ENCODE measurements around the gene CAPRIN2.

The CAPRIN2 gene, protein sequence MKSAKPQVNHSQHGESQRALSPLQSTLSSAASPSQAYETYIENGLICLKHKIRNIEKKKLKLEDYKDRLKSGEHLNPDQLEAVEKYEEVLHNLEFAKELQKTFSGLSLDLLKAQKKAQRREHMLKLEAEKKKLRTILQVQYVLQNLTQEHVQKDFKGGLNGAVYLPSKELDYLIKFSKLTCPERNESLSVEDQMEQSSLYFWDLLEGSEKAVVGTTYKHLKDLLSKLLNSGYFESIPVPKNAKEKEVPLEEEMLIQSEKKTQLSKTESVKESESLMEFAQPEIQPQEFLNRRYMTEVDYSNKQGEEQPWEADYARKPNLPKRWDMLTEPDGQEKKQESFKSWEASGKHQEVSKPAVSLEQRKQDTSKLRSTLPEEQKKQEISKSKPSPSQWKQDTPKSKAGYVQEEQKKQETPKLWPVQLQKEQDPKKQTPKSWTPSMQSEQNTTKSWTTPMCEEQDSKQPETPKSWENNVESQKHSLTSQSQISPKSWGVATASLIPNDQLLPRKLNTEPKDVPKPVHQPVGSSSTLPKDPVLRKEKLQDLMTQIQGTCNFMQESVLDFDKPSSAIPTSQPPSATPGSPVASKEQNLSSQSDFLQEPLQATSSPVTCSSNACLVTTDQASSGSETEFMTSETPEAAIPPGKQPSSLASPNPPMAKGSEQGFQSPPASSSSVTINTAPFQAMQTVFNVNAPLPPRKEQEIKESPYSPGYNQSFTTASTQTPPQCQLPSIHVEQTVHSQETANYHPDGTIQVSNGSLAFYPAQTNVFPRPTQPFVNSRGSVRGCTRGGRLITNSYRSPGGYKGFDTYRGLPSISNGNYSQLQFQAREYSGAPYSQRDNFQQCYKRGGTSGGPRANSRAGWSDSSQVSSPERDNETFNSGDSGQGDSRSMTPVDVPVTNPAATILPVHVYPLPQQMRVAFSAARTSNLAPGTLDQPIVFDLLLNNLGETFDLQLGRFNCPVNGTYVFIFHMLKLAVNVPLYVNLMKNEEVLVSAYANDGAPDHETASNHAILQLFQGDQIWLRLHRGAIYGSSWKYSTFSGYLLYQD

DNA sequence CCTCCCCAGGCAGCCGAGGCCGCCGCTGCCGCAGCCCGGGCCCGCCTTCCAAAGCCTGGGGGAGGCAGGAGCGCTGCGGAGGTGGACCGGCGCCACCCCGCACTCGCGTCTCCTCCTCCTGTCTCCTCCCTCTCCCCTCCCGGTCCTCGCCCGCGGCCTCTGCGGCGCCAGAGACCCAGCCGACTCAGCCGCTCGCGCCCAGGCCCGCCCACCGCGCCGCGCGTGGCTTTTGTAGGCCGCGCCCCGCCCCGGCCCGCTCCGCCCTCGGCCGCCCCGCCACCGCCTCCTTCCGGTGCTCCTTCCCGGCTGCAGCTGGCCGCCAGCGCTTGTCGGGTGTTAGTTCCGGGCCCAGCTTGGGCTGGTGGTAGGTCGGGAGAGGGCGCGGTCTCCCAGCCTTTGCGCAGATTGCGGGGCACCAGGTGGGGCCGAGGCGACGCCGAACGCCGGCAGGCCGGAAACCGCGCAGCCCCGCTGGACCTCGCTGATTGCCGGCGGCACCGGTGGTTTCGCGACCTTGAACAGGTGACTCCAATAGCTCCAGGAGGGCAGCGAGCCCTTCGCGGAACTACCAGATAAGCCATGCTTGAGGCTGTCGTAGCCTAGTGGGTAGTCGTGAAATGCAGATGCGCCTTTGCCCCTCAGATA, at the start of gene CAPRIN2:
Gene CAPRIN2 (minus strand): TSS at position 202 of the 645 bp plus-strand sequence. CDS start 1,431 bp downstream, outside the sequence.
- in situ Hi-C loops (cut with MboI; ENCODE audit: low sequenced_read_pairs), result no loop called here

DNA sequence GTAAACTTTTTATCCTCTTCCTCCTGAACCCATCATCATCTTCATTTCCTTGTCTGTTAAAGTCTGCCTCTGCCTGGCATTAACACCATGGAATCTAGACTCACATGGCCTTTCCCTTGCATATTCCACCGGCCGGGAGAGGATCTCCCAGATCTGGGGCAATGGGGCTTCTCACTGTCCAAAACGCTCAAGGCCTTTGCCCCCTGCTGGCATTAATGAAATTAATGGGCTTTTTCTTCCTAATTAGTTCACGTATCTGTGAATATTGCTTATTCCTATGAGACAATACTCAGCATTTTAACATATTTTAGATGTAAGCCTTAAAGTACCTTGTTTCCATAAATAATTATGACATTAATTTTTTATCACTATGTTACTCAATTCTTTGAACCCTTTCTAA, 42.9 kb upstream of the CAPRIN2 start:
- in situ Hi-C loops (cut with MboI; ENCODE audit: low sequenced_read_pairs), result no loop called here

DNA sequence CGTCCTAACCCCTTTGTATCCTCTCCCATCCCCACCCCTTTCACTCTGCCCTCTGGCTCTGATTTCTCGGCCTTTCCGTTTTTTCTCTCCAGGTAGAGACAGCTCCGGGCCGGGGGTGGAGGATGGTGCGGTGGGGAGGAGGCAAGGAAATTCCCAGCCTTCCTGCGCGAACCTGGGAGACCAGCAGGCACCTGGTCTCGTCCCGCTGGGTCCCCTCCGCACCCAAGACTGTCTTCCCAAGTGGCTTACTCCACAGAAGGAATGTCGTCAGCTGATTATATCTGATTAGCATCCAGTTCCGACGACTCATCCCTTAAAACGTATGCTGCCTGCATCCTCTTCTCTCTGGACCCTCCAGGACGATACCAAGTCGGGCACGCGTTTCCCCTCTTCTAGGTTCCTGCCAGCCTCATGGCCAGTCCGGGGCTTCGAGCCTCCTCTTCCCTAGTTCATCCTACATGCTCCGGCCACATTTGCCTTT, 42.2 kb upstream of the CAPRIN2 start:
- in situ Hi-C loops (cut with MboI; ENCODE audit: low sequenced_read_pairs), result no loop called here

DNA sequence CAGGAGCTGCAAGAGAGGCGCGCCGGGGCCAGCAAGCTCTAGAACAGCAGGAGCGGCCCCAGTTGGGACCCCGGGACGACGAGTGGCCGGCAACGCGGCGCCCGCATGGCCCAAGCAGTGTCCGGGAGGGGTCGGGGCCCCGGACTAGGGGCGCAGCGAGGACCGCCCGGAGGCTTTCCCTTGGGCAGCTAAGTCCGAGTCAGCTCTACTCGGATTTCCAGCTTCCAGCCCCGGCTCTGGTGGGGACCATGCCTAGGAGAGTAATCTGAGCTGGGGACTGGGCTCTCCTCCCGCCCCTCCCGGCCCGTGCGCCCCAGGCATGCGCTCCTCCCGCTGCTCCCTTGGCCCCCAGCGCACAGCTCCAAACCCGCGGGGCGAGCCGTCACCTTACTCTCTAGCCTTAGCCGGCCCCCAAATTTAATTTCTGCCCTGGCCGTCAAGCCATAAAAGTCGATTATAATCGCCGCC, 41.6 kb upstream of the CAPRIN2 start:
- in situ Hi-C loops (cut with MboI; ENCODE audit: low sequenced_read_pairs), result no loop called here

DNA sequence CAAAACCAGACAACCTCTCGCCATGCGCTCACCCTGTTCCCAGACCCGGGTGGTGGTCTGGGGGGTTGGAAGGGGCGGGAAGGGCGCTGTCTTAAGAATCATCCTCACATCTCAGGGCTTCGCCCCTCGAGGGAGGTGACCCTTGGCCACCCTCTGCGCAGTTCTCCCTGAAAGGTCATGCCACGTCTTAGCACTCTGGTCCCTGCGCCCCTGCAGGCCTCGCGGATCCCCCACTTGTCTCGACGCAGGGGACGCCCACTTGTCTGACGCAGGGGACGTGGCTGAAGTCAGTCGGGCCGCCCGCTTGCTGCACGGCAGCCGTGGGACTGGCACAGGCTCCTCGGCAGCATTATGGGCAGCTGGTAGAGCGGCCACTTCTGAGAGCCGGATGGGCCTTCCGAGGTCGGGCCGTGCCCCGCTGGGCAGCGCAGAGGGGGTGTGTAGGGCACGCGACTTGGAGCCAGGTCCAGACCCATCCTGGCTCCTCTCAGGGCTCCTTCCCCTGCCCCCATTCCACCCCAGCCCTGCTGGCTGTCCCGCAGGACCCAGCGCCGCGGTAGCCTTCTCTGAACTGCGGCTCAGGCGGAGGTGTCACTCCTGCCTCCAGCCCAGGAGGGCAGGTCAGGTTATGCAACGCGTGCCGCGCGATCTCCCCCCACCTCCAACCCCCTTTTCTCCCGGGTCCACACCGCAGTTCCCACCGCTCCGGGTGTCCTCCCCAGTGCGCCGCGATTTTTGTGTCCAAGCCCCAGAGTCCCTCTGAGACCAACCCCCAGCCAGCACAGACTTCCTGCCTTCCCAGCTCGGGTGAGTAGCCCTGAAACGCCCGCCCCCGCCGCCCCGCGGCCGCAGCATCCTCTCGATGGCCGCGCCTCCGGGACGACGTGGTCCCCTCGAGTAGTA, 40.9 kb upstream of the CAPRIN2 start:
- in situ Hi-C loops (cut with MboI; ENCODE audit: low sequenced_read_pairs), result no loop called here

DNA sequence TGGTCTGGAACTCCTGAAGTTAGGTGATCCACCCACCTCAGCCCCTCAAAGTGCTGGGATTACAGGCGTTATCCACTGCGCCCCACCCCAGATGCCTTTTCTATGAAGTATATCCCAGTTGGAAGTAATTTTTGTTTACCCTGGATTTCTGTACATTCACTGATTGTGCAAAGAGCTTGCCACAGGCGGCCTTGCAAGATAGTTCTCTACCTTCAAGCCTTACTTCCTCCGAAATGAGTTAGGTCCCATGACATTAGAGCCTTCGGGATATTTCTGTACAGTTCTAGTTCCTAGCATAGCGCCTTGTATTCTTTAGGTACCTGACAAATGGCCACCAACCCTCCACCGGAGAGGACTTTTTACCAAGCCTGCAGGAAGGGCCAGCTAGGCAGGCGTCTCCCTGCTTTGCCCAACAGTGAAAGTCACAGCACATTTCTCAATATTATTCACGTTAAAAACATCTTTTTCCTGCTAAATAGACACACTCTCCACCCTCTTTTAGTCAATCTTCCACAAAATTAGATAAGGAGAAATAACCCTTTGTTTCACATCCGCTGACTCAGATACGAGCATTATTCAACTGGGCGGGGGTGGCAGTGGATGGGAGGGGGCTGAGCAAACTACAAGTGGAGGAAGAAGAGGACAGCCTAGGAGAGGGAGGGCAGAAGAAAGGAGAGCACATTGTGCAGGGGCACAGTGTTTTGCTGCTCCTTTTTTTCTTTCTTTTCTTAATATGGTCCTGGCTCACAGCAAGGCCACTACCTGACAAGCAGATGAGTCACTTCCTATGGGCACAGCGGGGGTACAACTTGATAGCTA, 40.0 kb upstream of the CAPRIN2 start:
- in situ Hi-C loops (cut with MboI; ENCODE audit: low sequenced_read_pairs), result no loop called here

DNA sequence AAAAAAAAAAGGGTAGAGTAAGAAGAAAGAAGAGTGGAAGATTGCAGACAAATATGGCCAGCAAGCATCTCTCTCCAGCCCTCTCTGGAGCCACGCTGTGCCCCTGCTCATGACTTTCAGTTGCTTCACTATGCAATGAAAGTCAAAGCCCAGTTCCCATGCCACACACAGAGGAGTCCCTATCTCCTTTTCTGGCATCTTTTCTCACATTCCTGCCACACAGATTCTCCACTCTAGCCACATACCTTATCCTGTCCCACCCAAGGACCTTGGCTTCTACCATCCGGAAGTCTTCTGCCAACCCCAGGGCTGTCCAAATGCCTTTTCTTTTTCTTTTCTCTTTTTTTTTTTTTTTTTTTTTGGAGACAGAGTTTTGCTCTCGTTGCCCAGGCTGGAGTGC, 39.3 kb upstream of the CAPRIN2 start:
- in situ Hi-C loops (cut with MboI; ENCODE audit: low sequenced_read_pairs), result no loop called here

DNA sequence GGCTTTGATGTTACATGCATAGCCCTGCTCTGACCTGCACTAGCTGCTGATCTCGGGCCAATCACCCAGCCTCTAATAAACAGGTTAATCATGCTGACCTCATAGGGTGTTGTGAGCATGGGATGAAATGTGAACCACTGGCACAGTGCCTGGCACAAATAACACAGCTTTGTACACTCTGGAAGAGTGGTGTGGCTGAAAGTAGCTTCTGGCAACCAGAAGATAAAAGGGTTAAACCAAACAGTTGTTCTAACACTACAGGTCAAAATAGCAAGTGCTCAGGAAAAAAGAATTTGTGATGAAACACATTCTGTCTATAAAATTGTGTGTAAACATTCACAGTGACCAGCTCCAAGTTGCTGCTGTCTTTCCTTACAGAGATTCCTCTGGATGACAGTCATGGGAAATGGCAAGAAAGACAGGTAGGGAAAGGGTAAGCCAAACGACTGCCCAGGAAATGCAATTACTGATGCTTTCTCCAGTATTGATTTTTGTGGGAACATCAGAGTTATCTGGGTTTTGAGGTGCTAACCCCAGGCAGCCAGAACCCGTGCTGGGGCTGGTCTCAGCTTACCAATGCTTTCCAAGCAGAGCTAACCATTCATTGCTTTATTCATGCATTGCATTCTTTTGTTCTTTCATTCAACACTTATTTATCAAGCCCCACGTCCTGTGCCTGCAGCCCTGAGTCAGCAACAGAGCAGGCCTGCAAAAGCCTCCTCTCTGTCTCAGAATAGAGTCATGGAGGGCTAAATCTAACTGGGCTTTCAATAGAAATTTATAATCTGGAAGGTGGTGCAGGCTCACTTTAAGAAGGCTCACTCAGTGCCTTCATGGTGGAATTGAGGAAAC, 38.1 kb upstream of the CAPRIN2 start:
- in situ Hi-C loops (cut with MboI; ENCODE audit: low sequenced_read_pairs), result no loop called here

DNA sequence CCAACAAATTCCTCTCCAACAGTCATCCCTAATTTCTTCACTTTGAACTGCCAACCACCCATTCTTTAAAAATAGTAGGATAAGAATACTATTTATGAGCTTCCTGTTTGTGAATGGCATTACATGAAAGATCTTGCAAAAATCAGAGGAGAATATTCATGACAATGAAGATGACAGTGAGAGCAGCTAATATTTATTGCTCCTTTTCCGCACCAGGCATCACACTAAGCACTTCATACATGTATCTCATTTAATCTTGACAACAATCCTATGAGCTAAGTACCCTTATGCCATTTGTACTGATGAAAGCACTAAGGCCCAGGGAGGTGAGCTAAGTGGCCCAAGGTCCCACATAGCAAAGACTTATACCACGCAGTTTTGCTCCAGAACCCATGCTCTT, 37.3 kb upstream of the CAPRIN2 start:
- in situ Hi-C loops (cut with MboI; ENCODE audit: low sequenced_read_pairs), result no loop called here

DNA sequence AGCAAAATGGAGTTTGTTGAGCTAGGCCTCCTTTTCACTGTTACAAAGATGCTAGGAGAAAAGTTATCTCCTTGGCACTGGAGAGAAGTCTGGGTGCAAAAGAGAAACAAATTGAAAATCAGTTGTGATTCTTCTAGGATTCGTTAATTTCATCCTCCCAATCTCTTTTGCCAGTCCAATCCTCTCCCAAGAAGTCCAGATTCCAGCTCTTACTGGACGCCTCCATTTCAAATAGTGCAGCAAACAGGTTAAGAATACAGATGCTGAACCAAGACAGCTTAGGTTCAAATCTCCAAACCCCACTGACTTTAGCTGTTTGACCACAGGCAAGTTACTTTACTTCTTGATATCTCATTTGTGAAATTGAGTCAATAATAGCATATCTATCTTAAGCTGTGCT, 34.0 kb upstream of the CAPRIN2 start:
- in situ Hi-C loops (cut with MboI; ENCODE audit: low sequenced_read_pairs), result no loop called here

DNA sequence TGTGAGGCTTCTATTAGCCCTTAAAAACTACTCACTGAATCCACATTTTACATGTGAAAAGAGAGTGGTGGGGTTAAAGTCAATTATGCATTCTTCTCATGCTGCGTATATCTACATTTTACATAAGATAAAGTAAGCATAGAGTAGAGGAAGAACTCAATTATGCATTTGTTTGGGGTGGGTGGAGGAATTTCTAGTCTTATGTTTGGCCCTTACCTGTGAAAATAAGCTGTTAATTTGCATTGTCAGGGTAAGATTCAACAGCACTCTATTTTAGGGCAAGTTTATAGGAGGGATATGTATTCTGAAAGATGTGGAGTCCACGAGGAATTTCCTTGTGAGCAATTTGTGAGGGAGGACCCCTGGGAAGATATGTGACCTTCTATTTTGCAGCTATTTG, 30.9 kb upstream of the CAPRIN2 start:
- in situ Hi-C loops (cut with MboI; ENCODE audit: low sequenced_read_pairs), result no loop called here

DNA sequence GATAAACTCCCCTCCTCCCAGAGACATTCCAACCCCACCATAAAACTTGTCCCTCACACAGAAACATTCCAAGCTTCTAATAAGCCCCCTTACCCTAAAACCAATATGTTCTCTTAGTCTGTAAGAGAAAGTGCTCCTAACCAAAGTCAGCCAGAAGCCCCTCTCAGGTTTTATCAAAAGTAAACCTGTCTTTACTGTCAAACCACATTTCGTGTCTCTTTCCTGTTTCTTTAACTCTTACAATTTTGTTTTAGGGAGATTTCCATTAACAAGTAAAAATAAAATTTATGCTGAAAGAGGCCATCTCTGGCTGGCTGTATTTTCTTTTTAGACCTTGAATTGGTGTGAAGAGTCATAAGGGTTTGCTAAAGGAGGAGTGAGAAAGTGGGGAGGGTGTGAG, 29.8 kb upstream of the CAPRIN2 start:
- in situ Hi-C loops (cut with MboI; ENCODE audit: low sequenced_read_pairs), result no loop called here

DNA sequence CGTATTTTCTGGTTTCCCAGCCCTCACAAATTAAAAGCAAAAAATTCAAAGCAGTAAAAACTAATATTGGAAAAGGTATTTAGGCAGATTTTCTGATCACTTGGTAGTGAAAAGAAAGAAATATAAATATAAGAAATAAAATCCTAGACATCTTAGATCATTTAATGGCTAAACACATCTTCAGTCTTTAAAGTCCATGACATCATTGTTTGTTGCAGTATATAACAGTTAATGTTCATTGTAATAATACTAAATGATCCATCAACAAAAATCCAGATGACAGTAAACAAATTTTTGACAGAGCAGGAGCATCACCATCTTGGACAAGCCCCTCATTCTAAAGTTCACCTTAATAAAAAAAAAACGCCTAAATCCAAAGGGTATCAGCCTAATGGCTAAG, 29.2 kb upstream of the CAPRIN2 start:
- in situ Hi-C loops (cut with MboI; ENCODE audit: low sequenced_read_pairs), result no loop called here

DNA sequence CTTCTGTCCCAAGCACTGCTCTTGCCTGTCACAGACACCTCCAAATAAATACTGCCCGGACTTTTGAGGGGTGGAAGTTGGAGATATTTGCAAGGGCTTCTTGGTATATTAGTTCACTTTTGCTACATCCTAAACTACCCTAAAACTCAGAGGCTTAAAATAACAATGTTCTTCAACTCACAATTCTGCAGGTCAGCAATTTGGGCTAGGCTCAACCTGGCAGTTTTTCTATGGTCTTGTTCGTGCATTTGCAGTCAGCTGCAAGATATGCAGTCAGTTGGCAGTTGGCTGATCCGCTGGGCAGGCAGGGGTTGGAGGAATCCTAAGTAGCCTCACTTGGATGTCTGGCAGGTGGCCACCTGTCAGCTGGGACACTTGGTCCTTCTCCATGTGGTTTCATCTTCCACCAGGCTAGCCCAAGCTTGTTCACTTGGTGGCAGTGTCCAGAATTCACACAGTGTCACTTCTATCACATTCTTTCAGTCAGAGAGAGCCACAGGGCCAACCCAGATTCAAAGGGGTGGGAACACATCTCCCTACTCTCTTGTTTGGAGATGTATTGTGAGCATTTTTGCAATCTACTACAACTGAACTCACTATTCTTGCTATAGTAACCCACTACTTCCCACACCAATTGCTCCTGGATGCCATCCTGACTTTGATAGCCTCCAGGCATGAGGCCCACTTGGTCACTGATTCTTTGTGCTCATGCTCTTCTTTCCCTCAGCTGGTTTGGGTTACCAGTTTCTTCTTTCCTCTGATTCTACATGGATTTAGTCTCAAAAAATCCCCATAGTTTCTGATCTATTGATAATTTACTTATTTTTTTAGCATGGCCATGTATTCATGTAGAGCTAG, 27.8 kb upstream of the CAPRIN2 start:
- in situ Hi-C loops (cut with MboI; ENCODE audit: low sequenced_read_pairs), result no loop called here

DNA sequence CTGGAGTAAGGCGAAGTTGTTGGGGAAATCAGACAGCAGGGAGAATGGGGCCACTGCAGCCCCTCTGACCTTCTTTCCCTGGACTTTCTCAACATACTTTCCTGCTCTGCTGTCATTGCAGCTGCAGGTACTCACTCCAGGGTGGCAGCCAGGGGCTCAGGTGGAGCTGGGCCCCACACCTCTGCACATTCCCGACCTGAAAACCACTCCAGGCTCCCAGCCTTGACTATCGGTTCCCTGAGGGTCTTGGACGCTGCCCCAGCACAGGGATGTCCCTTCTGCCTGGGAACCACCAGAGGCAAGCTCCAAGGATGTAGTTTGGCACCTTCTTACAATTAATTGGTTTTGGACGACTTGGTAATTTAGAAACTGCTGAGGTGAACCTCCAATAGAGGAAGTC, 24.8 kb upstream of the CAPRIN2 start:
- in situ Hi-C loops (cut with MboI; ENCODE audit: low sequenced_read_pairs), result no loop called here

DNA sequence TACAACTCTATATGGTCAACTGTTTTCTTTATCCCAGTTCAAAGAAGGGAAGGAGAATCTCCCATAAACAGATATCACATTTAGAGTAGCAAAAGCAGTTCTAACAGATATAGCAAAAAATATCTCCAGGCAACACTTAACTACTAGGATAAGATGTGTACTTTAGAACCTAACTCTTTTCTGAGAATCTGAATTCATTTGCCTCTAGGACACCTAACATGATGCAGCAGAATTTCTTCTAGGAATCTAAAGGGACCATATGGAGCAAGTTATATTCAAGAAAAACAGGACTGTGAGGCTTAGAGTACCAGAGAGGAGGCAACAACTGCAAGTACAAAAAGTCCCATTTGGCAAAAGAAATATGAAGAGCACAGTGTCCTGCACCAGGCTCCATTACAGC, 24.4 kb upstream of the CAPRIN2 start:
- in situ Hi-C loops (cut with MboI; ENCODE audit: low sequenced_read_pairs), result no loop called here

DNA sequence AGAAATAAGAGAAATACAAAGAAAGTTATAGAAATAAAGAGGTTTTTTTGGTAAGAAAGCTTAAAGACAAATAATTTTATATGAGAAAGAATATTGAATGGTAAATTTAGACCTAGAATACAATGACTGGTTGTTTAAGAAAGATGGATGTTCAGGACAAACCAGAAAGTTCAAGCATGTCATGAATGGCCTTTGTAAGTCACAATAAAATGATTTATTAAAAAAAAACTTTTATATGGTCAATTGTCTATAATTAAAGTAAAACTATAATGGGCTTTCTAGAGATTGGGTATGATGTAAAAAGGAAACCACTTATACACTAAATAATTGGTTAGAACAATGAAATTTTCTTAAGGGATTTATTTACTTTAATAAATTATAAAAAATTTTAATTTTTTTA, 19.8 kb upstream of the CAPRIN2 start:
- in situ Hi-C loops (cut with MboI; ENCODE audit: low sequenced_read_pairs), result no loop called here

All from HL-60/S4 (cell line).